Endothelial cell of umbilical vein (primary cell): ENCODE data around the gene FRMD4A. TPM values are rescaled to one million over a fixed set of nuclear protein-coding genes. Genes with fewer than 3 reads are reported as not detected.

Source experiments
- BruUV-seq: library from RNA; stranded (reverse); fragments of 400-500 nt; replicated peaks from 2 replicates; lab custom pipeline; 2021; lab: Mats Ljungman, UMichigan
- CTCF ChIA-PET: fragments of 300-600, 350-600 bp; sonication (Branson Sonifier 250); formaldehyde crosslinking; loops from one replicate; lab custom pipeline; 2021; ENCODE audit warnings: antibody characterized with exemption, inconsistent platforms; lab: Charles Lee
- POLR2A ChIA-PET: fragments of 300-600, 350-600 bp; sonication (Branson Sonifier 250); formaldehyde crosslinking; loops from one replicate; lab custom pipeline; 2021; ENCODE audit warnings: antibody characterized with exemption, inconsistent platforms; lab: Charles Lee
- DNase-seq: peaks from one replicate; pipeline ENCODE4 v3.0.0-alpha.2; 2011; ENCODE audit warnings: low read depth, low spot score
- FAIRE-seq: peaks from 2 replicates; lab custom pipeline; 2011; peaks lifted over from hg19 to GRCh38; lab: Jason Lieb, UNC
- H2AFZ ChIP-seq: 2 replicates; pipeline ENCODE4 v1.6.0; 2012; ENCODE audit warnings: low read depth, low read length, control low read depth, inconsistent platforms
- H3K27ac ChIP-seq: 2 replicates; pipeline ENCODE4 v1.5.1; 2011; ENCODE audit warnings: low read depth, mild to moderate bottlenecking, control low read depth, low read length, moderate library complexity; ENCODE audit not compliant: insufficient read depth
- H3K27me3 ChIP-seq, 2 experiments: 2 replicates each; pipeline versions ENCODE4 v1.6.0 to v1.6.1; 2011; ENCODE audit warnings: low read length in 2 of 2, mixed read lengths in 1 of 2; ENCODE audit not compliant: control insufficient read depth in 2 of 2, insufficient read depth in 2 of 2
- H3K36me3 ChIP-seq, 2 experiments: 2 replicates in 1 of 2; 3 replicates in 1 of 2; pipeline ENCODE4 v1.5.1; 2011; ENCODE audit warnings: low read length in 2 of 2, mild to moderate bottlenecking in 1 of 2, moderate library complexity in 1 of 2; ENCODE audit not compliant: control insufficient read depth in 2 of 2, insufficient read depth in 2 of 2; ENCODE audit errors: extremely low read depth in 1 of 2
- H3K4me1 ChIP-seq: 3 replicates; pipeline ENCODE4 v1.5.1; 2011; ENCODE audit warnings: mild to moderate bottlenecking, low read length; ENCODE audit not compliant: control insufficient read depth, insufficient read depth; ENCODE audit errors: extremely low read depth
- H3K4me2 ChIP-seq: 2 replicates; pipeline ENCODE4 v1.6.1; 2011; ENCODE audit warnings: low read length, control low read depth, mixed read lengths; ENCODE audit not compliant: insufficient read depth
- H3K4me3 ChIP-seq, 3 experiments: fragments of 200-600 bp in 1 of 3; sonication (generic), shearing (Covaris generic) in 1 of 3; replicated peaks in 1 of 3; 2 replicates each; pipeline ENCODE4 v1.5.1; 2011 to 2016; ENCODE audit warnings: control low read depth in 3 of 3, low read length in 3 of 3, mild to moderate bottlenecking in 2 of 3, inconsistent platforms in 1 of 3, low read depth in 1 of 3, moderate library complexity in 1 of 3; ENCODE audit not compliant: insufficient read depth in 1 of 3
- H3K79me2 ChIP-seq: 2 replicates; pipeline ENCODE4 v1.6.0; 2012; ENCODE audit warnings: low read length, inconsistent platforms; ENCODE audit not compliant: control insufficient read depth, insufficient read depth
- H3K9ac ChIP-seq: replicated peaks from 2 replicates; pipeline ENCODE3; 2011; ENCODE audit warnings: low read length, control low read depth; ENCODE audit not compliant: insufficient read depth; ENCODE audit errors: extremely low read depth
- H3K9me1 ChIP-seq: replicated peaks from 3 replicates; pipeline ENCODE4 v1.6.0; 2011; ENCODE audit warnings: mild to moderate bottlenecking, low read length; ENCODE audit not compliant: control insufficient read depth, insufficient read depth; ENCODE audit errors: extremely low read depth
- H3K9me3 ChIP-seq: replicated peaks from 2 replicates; pipeline ENCODE4 v1.5.1; 2012; ENCODE audit warnings: low read length, inconsistent platforms; ENCODE audit not compliant: control insufficient read depth, insufficient read depth
- H4K20me1 ChIP-seq: replicated peaks from 2 replicates; pipeline ENCODE3; 2011; ENCODE audit warnings: mild to moderate bottlenecking, low read length; ENCODE audit not compliant: control insufficient read depth, insufficient read depth; ENCODE audit errors: extremely low read depth
- CTCF ChIP-seq, 2 donors: IDR thresholded peaks; 1 replicate in 1 of 2; 2 replicates in 1 of 2; pipeline ENCODE4 v1.5.1; 2011; ENCODE audit warnings: low read length in 2 of 2, mild to moderate bottlenecking in 2 of 2, moderate library complexity in 2 of 2, control low read depth in 1 of 2, inconsistent platforms in 1 of 2, low read depth in 1 of 2; ENCODE audit not compliant: insufficient read depth in 1 of 2; ENCODE audit errors: extremely low read depth in 1 of 2
- EZH2 ChIP-seq: IDR thresholded peaks from 2 replicates; pipeline ENCODE4 v1.6.1; 2012; ENCODE audit warnings: borderline replicate concordance, low read depth, mild to moderate bottlenecking, moderate library complexity, low read length, inconsistent platforms; ENCODE audit not compliant: severe bottlenecking
- FOS ChIP-seq: IDR thresholded peaks from 2 replicates; pipeline ENCODE4 v1.6.1; 2011; ENCODE audit warnings: mild to moderate bottlenecking, low read length, moderate library complexity, borderline replicate concordance; ENCODE audit not compliant: insufficient read depth
- GATA2 ChIP-seq: IDR thresholded peaks from 2 replicates; pipeline ENCODE4 v1.7.0; 2011; ENCODE audit warnings: low read depth, mild to moderate bottlenecking, moderate library complexity, mixed read lengths, low read length; ENCODE audit not compliant: insufficient read length, insufficient read depth
- JUN ChIP-seq: IDR thresholded peaks from 2 replicates; pipeline ENCODE4 v1.6.1; 2011; ENCODE audit warnings: borderline replicate concordance, low read depth; ENCODE audit not compliant: insufficient read length, insufficient read depth
- MAX ChIP-seq: IDR thresholded peaks from 2 replicates; pipeline ENCODE4 v1.6.1; 2011; ENCODE audit not compliant: insufficient read depth, insufficient read length
- MYC ChIP-seq: IDR thresholded peaks from one replicate; pipeline ENCODE4 v1.6.1; 2011; ENCODE audit warnings: mild to moderate bottlenecking, low read depth, low read length
- POLR2A ChIP-seq: IDR thresholded peaks from 2 replicates; pipeline ENCODE4 v1.6.1; 2012; ENCODE audit warnings: low read depth, mild to moderate bottlenecking, control low read depth, low read length
- POLR2AphosphoS5 ChIP-seq: IDR thresholded peaks from 2 replicates; pipeline ENCODE4 v1.6.1; 2012; ENCODE audit warnings: low read depth, mild to moderate bottlenecking, control low read depth, low read length, moderate library complexity; ENCODE audit not compliant: insufficient read depth
- dilution Hi-C: fragments of 300-500 bp; cut with MboI; formaldehyde crosslinking; loops from one replicate; pipeline ENCODE4 v1.15.0; 2019; ENCODE audit warnings: low sequenced_read_pairs; ENCODE audit not compliant: extremely low pct_ligation_motif_present
- intact Hi-C: fragments of 100-400 bp; cut with micrococcal nuclease; formaldehyde crosslinking; loops from one replicate; pipeline ENCODE4 v1.10.0; 2022
- polyA plus RNA-seq, 4 experiments: library from polyadenylated mRNA; depleted of rRNA in 3 of 4; stranded (reverse) in 3 of 4; unstranded in 1 of 4; fragments of >200 nt; gene quantifications; 2 replicates each; pipeline versions ENCODE4 v1.2.1 to v1.2.3, GENCODE V29; 2011 to 2012; ENCODE audit warnings: missing spikeins in 1 of 4
- total RNA-seq: library from RNA; stranded (reverse); gene quantifications from 2 replicates; pipeline ENCODE4 v1.2.3, GENCODE V29; 2021

FRMD4A gene
- total and polyA plus RNA-seq, 2 donors (not counting 3 experiments of a cell fraction or from before 2014, with no cell fraction given): 123 to 148 TPM

GRCh38 chr10:13885238-13885990 is 445.3 kb downstream of the FRMD4A start:
- Histone ChIP-seq H3K4me2 (no peak overlapping the region), H2AFZ (no peak overlapping the region), H3K36me3 (peaks cover 0 to 2% of the 10 kb centered on the region in 2 experiments), H3K9me1 (no peaks in the 10 kb centered on the region), H3K27me3 (no peaks in the 10 kb centered on the region), H3K4me1 (peaks cover 78% of the 10 kb centered on the region), H3K4me3 (no peak overlapping the region), H3K9me3 (no peaks in the 10 kb centered on the region), H3K9ac (no peak overlapping the region), H4K20me1 (no peaks in the 10 kb centered on the region), H3K27ac (no peak overlapping the region), H3K79me2 (peaks cover 90% of the 10 kb centered on the region)
- POLR2A ChIA-PET: no interaction called here
- CTCF ChIA-PET: interaction anchor here (0.5 to 1.1 kb wide), 2 partner anchors 98 to 149 kb away, joined by 3 to 4 read pairs; no protein-coding TSS in a partner anchor
- intact Hi-C loops (no loop called here), dilution Hi-C loops (no loop called here)
- peak; percentile 42 for FAIRE-seq
- BruUV-seq: no TSS peak
- TF ChIP-seq EZH2 (no peak), GATA2 (no peak), MAX (no peak), MYC (no peak), POLR2AphosphoS5 (no peak), FOS (no peak), POLR2A (no peak), JUN (no peak), CTCF (IDR thresholded peaks at IDR 0.05; ENCODE audit: extremely low read depth in 1 of 2, insufficient read depth in 1 of 2, low read depth in 1 of 2, low read length in 2 of 2) (no peak)
- no peak for DNase-seq
